C4-2B (cell line): Measurements from ENCODE around the gene OCIAD2.

Experiments
- H3K27ac ChIP-seq: fragments of 450-650 bp; 2 replicates; pipeline ENCODE4 v1.5.1; 2017
- ZFX ChIP-seq: fragments of 450-650 bp; IDR thresholded peaks from 2 replicates; pipeline ENCODE4 v1.6.1; 2017
- TF ChIP-seq, protein P1 (sequence below): fragments of 450-650 bp; conservative IDR thresholded peaks from 2 replicates; pipeline ENCODE4 v1.5.1; 2017; ENCODE audit warnings: mild to moderate bottlenecking

OCIAD2 gene

DNA sequence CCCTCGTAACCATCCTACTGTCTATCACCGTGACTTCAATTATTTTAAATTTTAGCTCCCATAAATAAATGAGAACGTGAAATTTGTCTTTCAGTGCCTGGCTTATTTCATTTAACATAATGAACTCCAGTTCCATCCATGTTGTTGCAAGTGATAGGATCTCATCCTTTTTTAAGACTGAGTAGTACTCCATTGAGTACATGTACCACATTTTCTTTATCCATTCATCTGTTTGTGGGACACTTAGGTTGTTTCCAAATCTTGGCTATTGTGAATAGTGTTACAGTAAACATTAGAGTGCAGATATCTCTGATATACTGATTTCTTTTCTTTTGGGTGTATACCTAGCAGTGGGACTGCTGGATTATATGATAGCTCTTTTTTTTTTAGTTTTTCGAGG, 42.8 kb downstream of the OCIAD2 start:
- TF ChIP-seq, protein P1, sequence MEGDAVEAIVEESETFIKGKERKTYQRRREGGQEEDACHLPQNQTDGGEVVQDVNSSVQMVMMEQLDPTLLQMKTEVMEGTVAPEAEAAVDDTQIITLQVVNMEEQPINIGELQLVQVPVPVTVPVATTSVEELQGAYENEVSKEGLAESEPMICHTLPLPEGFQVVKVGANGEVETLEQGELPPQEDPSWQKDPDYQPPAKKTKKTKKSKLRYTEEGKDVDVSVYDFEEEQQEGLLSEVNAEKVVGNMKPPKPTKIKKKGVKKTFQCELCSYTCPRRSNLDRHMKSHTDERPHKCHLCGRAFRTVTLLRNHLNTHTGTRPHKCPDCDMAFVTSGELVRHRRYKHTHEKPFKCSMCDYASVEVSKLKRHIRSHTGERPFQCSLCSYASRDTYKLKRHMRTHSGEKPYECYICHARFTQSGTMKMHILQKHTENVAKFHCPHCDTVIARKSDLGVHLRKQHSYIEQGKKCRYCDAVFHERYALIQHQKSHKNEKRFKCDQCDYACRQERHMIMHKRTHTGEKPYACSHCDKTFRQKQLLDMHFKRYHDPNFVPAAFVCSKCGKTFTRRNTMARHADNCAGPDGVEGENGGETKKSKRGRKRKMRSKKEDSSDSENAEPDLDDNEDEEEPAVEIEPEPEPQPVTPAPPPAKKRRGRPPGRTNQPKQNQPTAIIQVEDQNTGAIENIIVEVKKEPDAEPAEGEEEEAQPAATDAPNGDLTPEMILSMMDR = no peak
- no peak overlapping the region for H3K27ac ChIP-seq

DNA sequence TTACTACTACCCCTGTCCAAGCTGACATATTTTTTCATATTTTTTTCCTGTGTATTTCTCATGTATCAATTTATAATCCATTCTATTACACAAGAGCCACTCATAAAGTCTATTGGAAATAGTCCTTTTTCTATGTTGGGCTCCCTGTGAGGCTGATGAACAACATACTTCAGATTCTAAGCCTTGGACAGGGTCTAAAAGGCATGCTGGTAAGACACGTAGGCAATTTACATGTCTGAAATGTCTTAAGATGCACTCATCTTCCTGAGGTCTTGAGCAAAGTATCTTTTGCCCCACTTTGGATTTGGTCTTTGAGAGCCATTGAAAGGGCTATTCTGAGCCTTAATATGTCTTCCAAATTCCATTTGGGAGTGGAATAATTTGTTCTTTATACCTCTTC, 43.9 kb downstream of the OCIAD2 start:
- no peak overlapping the region for H3K27ac ChIP-seq
- TF ChIP-seq, protein P1 = no peak
- TF ChIP-seq ZFX = no peak

DNA sequence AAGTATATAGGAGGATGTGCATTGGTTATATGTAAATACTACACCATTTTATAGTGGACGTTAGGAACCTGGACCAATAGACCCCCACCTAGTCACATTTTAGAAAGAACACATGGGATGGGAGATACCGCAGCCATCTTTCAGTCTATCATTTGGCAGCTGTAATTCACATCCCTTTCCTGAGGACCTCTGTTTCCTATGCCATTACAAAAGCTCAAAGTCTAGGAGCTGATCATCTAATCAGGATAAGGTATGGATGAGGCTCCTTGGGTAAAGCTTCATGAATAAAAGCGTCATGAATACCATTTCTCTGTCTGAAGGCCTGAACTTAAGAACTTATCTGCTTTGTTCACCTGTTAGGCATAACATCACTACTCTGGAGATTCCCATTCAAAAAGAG, 44.5 kb downstream of the OCIAD2 start:
- no peak for TF ChIP-seq ZFX
- TF ChIP-seq, protein P1 = no peak

DNA sequence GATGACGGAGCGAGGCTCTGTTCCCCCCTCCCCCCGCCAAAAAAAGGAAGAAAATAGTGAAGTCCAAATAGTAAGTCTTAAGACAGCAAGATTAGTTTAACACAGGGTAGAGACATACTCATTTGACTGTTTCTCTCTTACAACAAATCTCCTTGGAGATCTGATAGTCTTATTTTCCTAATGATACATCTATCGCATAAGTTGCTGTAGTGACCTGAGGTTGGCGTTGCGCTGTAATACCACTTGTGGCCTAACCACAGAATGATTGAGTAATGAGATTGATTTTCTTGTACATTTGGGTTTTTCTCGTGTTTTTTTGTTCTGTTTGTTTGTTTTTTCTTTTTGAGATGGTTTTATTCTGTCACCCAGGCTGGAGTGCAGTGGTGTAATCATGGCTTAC, 48.4 kb downstream of the OCIAD2 start:
- no peak overlapping the region for H3K27ac ChIP-seq
- TF ChIP-seq, protein P1 = no peak
- no peak for TF ChIP-seq ZFX

More for the DNA sequence above, 44.5 kb downstream of the OCIAD2 start:
- no peak overlapping the region for H3K27ac ChIP-seq

DNA sequence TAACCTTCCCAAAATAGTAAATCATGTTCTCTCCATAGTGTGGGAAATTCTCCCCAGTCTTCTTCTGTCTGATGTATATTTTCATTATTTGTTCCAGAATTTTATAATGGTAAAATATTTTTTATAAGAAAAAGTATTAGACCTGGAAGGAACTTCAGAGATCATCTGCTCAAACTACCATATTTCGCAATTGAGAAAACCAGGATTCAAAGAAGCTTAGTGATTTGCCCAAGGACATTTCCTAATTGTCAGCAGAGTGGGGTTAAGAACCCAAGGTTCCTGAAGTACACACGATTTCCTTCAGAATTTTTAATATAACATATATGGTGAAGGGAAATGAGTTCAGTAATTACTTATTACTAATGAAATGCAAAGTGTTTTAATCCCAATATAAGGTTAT, 51.6 kb downstream of the OCIAD2 start:
- no peak overlapping the region for H3K27ac ChIP-seq
- TF ChIP-seq, protein P1 = no peak
- no peak for TF ChIP-seq ZFX

DNA sequence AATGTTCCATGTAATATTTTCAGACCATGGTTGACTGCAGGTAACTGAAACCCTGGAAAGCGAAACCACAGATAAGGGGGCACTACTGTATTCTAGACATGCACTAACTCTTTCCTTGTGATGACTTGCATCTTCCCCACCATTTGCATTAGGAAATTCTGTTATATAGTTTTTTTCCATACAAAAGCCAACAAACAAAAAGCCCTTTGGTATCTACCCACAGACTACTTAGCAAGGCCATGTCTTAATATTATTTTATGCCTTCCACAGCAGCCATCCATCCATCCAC, 52.2 kb downstream of the OCIAD2 start:
- H3K27ac ChIP-seq = no peak overlapping the region
- no peak for TF ChIP-seq ZFX
- TF ChIP-seq, protein P1 = no peak

DNA sequence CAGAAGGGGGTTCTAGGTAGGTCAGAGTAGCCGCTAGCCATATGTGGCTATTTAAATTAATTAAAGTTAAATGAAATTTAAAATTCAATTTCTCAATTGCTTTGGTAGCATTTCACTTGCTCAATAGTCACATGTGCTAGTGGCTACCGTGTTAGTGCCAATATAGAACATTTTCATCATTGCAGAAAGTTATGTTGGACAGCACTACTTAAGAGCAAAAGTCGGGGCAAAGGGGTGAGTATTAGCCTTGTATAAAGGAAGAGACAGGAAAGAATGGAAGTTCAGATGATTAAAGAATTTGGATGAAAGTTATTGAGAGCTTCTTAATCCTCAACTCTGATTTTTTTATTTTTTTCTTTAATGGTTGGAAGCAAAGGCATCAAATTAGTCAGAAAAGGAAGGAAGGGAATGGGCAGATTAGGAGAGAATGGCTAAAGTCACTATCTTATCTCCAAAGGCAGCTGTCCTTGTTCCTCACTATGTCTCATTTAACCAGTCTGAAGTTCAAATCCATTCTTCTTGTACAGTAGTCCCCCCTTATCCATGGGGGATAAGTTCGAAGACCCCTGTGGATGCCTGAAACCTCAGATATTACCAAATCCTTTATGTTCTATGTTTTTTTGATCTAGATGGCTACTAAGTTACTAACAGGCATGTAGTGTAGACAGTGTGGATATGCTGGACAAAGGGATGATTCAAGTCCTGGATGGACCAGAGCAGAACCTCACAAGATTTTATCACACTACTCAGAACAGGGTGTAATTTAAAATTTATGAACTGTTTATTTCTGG, 52.8 kb downstream of the OCIAD2 start:
- TF ChIP-seq ZFX = no peak
- TF ChIP-seq, protein P1 = no peak
- H3K27ac ChIP-seq = no peak overlapping the region
